ENCODE measurements around the gene PLCD1.

DNA sequence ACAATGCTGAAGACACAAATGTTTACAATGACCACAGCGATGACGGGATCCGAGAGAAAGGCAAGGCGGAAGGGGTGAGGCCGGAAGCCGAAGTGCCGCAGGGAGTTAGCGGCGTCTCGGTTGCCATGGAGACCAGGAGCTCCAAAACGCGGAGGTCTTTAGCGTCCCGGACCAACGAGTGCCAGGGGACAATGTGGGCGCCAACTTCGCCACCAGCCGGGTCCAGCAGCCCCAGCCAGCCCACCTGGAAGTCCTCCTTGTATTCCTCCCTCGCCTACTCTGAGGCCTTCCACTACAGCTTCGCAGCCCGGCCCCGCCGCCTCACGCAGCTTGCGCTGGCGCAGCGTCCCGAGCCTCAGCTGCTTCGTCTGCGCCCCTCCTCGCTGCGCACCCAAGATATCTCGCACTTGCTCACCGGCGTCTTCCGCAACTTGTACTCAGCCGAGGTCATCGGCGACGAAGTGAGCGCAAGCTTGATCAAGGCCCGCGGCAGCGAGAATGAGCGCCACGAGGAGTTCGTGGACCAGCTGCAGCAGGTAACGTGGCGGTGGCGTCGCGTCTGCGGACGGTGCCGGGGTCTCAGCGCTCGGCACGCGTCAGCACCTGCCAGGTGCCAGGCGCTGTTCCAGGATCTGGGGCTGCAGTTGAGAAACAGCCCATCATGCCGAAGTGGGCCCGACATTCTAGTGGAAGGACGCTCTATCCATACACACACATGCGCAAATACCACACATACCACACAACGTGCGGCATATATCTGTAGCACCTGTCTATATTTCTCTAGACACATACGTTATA lies 9.9 kb upstream of the PLCD1 start, which contains the start of gene DLEC1:
- TF ChIP-seq, protein P1, sequence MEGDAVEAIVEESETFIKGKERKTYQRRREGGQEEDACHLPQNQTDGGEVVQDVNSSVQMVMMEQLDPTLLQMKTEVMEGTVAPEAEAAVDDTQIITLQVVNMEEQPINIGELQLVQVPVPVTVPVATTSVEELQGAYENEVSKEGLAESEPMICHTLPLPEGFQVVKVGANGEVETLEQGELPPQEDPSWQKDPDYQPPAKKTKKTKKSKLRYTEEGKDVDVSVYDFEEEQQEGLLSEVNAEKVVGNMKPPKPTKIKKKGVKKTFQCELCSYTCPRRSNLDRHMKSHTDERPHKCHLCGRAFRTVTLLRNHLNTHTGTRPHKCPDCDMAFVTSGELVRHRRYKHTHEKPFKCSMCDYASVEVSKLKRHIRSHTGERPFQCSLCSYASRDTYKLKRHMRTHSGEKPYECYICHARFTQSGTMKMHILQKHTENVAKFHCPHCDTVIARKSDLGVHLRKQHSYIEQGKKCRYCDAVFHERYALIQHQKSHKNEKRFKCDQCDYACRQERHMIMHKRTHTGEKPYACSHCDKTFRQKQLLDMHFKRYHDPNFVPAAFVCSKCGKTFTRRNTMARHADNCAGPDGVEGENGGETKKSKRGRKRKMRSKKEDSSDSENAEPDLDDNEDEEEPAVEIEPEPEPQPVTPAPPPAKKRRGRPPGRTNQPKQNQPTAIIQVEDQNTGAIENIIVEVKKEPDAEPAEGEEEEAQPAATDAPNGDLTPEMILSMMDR (IDR thresholded peaks at IDR 0.05; ENCODE audit: insufficient read depth, low read depth, low read length), result no peak
- TF ChIP-seq EZH2 (IDR thresholded peaks at IDR 0.05; ENCODE audit: insufficient read depth, low read length), result peak; percentile 34
